GM21515 (cell line): ENCODE data around the gene TBC1D10A.

Source experiments
- ATAC-seq: cut with Tn5 transposase; IDR thresholded peaks from one replicate; pipeline ENCODE4 v1.9.1; 2021; ENCODE audit not compliant: unreplicated experiment

Gene TBC1D10A

GRCh38 chr22:30301995-30302809, 24.5 kb downstream of the TBC1D10A start:
- no peak for ATAC-seq

GRCh38 chr22:30299322-30299721, 27.4 kb downstream of the TBC1D10A start:
- no peak for ATAC-seq

- ATAC-seq: no peak
Measured at GRCh38 chr22:30297991-30298701, 28.6 kb downstream of the TBC1D10A start.

GRCh38 chr22:30297276-30297990, 29.3 kb downstream of the TBC1D10A start:
- no peak for ATAC-seq

GRCh38 chr22:30296833-30297232, 29.9 kb downstream of the TBC1D10A start:
- ATAC-seq: no peak

- ATAC-seq: no peak
Measured at GRCh38 chr22:30296324-30296723, 30.4 kb downstream of the TBC1D10A start.

GRCh38 chr22:30295576-30295975, 31.2 kb downstream of the TBC1D10A start:
- ATAC-seq: no peak

- no peak for ATAC-seq
Measured at GRCh38 chr22:30294830-30295229, 31.9 kb downstream of the TBC1D10A start.

- ATAC-seq: no peak
Measured at GRCh38 chr22:30294066-30294465, 32.7 kb downstream of the TBC1D10A start.

- ATAC-seq: no peak
Measured at GRCh38 chr22:30293026-30293425, 33.7 kb downstream of the TBC1D10A start.

- no peak for ATAC-seq
Measured at GRCh38 chr22:30292069-30292970, 34.4 kb downstream of the TBC1D10A start.

GRCh38 chr22:30291058-30291892, 35.5 kb downstream of the TBC1D10A start:
- no peak for ATAC-seq

GRCh38 chr22:30290342-30291057, 36.2 kb downstream of the TBC1D10A start:
- ATAC-seq: peak; percentile 4

- ATAC-seq: no peak
Measured at GRCh38 chr22:30289980-30290313, 36.8 kb downstream of the TBC1D10A start.

- ATAC-seq: peak; percentile 54
Measured at GRCh38 chr22:30289141-30289979, 37.4 kb downstream of the TBC1D10A start, which contains the start of gene CASTOR1. Gene CASTOR1 (minus strand): TSS chr22:30289505. CDS start chr22:30289497, 8 bp downstream.

- ATAC-seq: no peak
Measured at GRCh38 chr22:30288419-30289140, 38.2 kb downstream of the TBC1D10A start.

GRCh38 chr22:30287648-30288418, 38.9 kb downstream of the TBC1D10A start:
- ATAC-seq: no peak
